ENCODE measurements around the gene MRPS17.

The MRPS17 gene

DNA sequence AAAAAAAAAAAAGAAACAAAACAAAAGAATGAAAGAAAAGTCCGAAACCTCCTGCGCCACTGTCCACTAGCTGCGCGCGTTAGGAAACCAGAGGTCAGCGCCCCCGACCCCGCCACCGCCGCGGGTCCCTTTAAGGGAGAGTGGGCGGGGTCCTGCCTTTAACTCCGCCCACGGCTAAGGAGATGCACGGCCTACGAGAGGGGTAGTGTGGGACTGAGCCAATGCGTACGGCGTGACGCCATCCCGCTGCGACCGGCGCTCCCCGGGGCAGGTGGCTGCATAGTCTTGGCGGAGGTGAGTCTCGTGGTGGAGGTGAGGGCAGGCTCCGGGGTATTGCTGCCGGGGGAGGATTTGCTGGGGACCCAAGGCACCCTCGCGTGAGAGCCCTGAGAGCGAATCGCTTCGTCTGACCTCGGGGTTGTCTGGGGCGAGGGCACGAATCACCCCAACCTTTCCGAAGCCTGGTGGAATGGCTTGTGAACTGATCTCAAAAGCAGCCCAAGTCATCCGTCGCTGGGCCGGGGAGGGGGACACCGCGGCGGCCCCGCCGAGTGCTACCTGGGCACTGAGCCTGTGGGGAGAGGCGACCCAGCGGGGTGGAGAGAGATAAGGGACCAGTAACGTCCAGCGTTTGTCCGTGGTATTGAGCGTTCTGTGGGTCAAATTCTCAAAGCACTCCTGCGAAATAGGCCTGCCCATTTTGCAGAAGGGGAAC, at the start of gene MRPS17:
Gene MRPS17 (plus strand): TSS at position 241 of the 715 bp plus-strand sequence. CDS start 1,319 bp downstream, outside the sequence.
- H3K4me3 ChIP-seq (ENCODE audit: low read depth, low read length) = peak within 1 kb of the TSS; percentile 97
- TF ChIP-seq, protein P1, sequence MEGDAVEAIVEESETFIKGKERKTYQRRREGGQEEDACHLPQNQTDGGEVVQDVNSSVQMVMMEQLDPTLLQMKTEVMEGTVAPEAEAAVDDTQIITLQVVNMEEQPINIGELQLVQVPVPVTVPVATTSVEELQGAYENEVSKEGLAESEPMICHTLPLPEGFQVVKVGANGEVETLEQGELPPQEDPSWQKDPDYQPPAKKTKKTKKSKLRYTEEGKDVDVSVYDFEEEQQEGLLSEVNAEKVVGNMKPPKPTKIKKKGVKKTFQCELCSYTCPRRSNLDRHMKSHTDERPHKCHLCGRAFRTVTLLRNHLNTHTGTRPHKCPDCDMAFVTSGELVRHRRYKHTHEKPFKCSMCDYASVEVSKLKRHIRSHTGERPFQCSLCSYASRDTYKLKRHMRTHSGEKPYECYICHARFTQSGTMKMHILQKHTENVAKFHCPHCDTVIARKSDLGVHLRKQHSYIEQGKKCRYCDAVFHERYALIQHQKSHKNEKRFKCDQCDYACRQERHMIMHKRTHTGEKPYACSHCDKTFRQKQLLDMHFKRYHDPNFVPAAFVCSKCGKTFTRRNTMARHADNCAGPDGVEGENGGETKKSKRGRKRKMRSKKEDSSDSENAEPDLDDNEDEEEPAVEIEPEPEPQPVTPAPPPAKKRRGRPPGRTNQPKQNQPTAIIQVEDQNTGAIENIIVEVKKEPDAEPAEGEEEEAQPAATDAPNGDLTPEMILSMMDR (IDR thresholded peaks at IDR 0.05; ENCODE audit: insufficient read depth, low read length, missing control alignments) = no peak
- CTCF ChIA-PET = no interaction called here
- DNase-seq (ENCODE audit: low read depth, low spot score) = no peak
- POLR2A ChIA-PET = no interaction called here

DNA sequence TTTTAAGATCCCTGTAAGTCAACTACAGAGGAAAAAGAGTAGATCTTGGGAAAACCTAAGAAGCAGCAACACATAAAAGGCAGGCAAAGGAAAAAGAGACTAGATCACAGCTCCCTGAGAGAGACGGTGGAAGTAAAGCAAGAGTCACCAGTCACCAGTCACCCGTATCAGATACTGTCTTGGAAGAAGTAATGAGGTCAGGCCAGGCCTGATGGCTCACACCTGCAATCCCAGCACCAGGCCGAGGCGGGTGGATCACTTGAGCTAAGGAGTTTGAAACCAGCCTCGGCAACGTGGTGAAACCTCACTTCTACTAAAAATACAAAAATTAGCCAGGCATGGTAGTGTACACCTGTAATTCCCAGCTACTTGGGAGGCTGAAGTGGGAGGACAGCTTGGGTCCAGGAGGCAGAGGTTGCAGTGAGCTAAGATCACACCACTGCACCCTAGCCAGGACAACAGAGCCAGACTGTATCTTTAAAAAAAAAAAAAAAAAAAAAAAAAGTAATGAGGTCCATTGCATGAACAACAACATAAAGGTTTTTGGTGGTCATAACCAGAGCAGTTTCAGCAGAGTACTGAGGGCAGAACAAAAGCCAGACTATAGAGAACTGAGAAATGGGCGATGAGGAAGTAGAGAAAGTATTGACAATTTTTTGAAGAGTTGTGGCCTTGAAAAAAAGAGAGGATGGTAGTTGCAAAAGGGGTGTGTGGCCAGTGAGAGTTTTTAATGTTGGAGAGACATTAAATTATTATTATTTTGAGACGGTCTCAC, 47.5 kb upstream of the MRPS17 start:
- DNase-seq (ENCODE audit: low read depth, low spot score) = no peak
- CTCF ChIA-PET = no interaction called here
- H3K4me3 ChIP-seq (ENCODE audit: low read depth, low read length) = no peak overlapping the region
- TF ChIP-seq, protein P1 (IDR thresholded peaks at IDR 0.05; ENCODE audit: insufficient read depth, low read length, missing control alignments) = no peak
- POLR2A ChIA-PET = no interaction called here

DNA sequence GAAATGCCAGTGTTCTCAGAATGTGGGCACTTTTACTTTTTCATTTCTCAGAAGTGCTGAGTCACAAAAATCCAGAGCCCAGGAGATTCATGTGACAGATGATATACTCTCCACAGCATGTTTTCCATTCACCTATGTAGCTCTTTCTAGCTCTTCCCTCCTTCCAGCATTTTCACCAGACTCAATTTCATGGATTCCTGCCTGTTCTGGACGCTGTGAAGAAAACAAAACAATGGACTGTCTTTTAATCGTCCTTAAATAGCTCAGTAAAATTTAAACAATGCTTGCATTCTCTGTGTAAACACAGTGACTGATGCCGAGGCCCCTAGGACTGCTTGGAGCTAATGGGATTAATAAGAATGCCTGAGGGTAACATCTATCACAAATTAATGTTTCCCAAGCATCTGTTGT, 38.9 kb upstream of the MRPS17 start:
- DNase-seq (ENCODE audit: low read depth, low spot score) = no peak
- ChIA-PET POLR2A (no interaction called here), CTCF (no interaction called here)
- no peak overlapping the region for H3K4me3 ChIP-seq (ENCODE audit: low read depth, low read length)
- TF ChIP-seq, protein P1 (IDR thresholded peaks at IDR 0.05; ENCODE audit: insufficient read depth, low read length, missing control alignments) = no peak

DNA sequence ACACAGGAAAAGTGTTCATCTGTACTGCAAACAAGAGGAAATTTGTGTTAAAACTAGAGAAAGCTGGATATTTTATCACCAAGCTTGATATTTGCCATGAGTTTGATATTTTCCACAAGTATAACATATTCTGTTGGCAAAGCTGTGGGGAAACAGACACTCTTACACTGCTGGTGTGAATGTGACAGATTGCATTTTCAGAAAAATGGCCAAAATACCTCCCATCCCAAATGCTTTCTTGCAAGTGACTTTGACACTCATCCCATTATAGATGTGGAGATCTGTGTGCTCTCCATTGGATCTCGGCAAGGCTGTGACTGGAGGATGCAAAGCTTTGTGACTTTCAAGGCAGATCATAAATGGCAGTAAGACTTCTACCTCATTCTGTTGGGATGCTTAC, 33.9 kb upstream of the MRPS17 start:
- TF ChIP-seq, protein P1 (IDR thresholded peaks at IDR 0.05; ENCODE audit: insufficient read depth, low read length, missing control alignments) = no peak
- ChIA-PET POLR2A (no interaction called here), CTCF (interaction anchor here (1.8 kb wide), 1 partner anchor 47 kb away, joined by 5 read pairs; the partner anchor contains the start of gene NIPSNAP2)
- H3K4me3 ChIP-seq (ENCODE audit: low read depth, low read length) = no peak overlapping the region
- DNase-seq (ENCODE audit: low read depth, low spot score) = no peak

DNA sequence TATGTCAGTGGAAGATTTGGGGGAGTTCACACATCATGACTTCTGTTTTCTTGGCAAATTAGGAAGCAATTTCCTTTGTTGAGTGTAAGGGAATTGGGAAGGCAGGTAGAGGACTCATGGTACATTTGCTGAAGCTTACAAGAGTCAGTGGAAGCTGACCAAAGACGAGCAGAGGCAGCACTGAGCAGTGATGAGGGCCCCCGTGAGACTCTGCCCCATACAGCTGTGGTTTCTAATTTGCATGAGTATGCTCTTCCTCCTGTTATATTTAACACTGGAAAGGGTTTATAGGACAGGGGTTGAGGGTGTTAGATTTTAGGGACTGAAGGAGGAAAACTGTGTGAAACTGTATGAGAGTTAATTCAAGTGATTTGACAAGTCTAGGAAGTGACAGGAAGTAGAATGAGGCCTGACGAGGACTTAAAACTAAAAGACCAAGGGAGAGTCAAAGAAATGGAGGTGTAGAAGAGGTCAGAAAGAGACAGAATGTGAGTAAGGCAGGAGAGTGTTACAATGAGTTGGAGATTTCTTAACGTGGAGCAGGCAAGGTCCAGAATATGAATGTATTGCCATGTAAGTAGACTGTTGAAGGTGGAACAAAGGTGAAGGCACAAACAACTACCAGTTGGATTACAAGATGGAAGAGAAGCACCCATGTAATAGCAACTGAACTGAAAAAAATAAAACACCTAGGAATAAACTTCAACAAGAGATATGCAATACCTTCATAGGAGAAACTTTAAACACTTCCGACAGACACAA, 23.5 kb upstream of the MRPS17 start:
- DNase-seq (ENCODE audit: low read depth, low spot score) = no peak
- no peak overlapping the region for H3K4me3 ChIP-seq (ENCODE audit: low read depth, low read length)
- TF ChIP-seq, protein P1 (IDR thresholded peaks at IDR 0.05; ENCODE audit: insufficient read depth, low read length, missing control alignments) = no peak
- POLR2A ChIA-PET = no interaction called here
- CTCF ChIA-PET = no interaction called here

Data from AG04449 (cell line).